Esophagus squamous epithelium (tissue), 4 donors: Measurements from ENCODE around the gene AKAP17A.

Experiments
- POLR2A ChIP-seq, 4 donors: fragments of 450-650 bp; IDR thresholded peaks; one replicate each; pipeline ENCODE4 v1.6.1; 2017; ENCODE audit warnings: antibody characterized with exemption in 4 of 4, mild to moderate bottlenecking in 4 of 4, moderate library complexity in 3 of 4
- TF ChIP-seq, protein P1 (sequence below), 6 experiments: fragments of 450-650 bp in 4 of 6; fragments of 200-600 bp in 2 of 6; sonication (generic) in 2 of 6; IDR thresholded peaks; one replicate each; pipeline ENCODE4 v1.5.1; 2016 to 2019; ENCODE audit warnings: antibody characterized with exemption in 6 of 6, mild to moderate bottlenecking in 4 of 6, moderate library complexity in 4 of 6

DNA sequence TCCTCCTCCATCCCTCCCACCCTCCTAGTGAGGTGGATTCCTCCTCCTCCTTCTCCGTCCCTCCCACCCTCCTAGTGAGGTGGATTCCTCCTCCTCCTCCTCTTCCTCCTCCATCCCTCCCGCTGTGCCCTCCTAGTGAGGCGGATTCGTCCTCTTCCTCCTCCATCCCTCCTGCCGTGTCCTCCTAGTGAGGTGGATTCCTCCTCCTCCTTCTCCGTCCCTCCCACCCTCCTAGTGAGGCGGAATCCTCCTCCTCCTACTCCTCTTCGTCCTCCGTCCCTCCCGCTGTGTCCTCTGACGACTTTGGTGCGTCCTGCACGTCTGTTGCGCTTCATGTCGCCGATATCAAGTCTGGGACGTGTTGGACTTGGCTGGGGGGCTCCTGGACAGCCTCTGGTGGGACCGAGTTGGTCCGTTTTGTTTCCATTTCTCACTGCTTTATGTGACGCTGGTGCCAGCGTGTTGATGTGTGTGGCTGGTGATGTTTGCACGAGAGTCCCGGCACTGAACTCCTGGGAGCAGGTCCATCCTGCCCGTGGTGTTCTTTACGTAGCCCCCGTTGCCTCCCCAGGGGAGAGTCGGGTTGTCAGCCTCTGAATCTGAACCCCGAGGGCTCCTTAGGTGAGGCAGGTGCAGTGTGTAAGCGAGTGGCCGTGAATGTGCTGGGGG lies 5.4 kb downstream of the AKAP17A start:
- TF ChIP-seq, protein P1, sequence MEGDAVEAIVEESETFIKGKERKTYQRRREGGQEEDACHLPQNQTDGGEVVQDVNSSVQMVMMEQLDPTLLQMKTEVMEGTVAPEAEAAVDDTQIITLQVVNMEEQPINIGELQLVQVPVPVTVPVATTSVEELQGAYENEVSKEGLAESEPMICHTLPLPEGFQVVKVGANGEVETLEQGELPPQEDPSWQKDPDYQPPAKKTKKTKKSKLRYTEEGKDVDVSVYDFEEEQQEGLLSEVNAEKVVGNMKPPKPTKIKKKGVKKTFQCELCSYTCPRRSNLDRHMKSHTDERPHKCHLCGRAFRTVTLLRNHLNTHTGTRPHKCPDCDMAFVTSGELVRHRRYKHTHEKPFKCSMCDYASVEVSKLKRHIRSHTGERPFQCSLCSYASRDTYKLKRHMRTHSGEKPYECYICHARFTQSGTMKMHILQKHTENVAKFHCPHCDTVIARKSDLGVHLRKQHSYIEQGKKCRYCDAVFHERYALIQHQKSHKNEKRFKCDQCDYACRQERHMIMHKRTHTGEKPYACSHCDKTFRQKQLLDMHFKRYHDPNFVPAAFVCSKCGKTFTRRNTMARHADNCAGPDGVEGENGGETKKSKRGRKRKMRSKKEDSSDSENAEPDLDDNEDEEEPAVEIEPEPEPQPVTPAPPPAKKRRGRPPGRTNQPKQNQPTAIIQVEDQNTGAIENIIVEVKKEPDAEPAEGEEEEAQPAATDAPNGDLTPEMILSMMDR (IDR thresholded peaks at IDR 0.05): no peak
- no peak for TF ChIP-seq POLR2A (IDR thresholded peaks at IDR 0.05)
